GM19395 (cell line): ENCODE data around the gene RNF8.
"Not testable (repeated sequence)": the region's sequence is repeated elsewhere in the genome, so short reads cannot be mapped to it uniquely, and the experiment has no call there.

Experiments
- ATAC-seq: cut with Tn5 transposase; IDR thresholded peaks from one replicate; pipeline ENCODE4 v1.9.1; 2021; ENCODE audit warnings: mild to moderate bottlenecking, moderate library complexity; ENCODE audit not compliant: unreplicated experiment

The RNF8 gene

GRCh38 chr6:37442416-37443215, 88.8 kb downstream of the RNF8 start:
- no peak for ATAC-seq

GRCh38 chr6:37443216-37443542, 89.4 kb downstream of the RNF8 start:
- not testable (repeated sequence) for ATAC-seq
